A549 (cell line): ENCODE measurements around the gene PKLR.

ENCODE experiments used
- EP300 ChIP-seq, 2 experiments: fragments of >200 bp; sonication (Bioruptor Twin); formaldehyde crosslinking; IDR thresholded peaks; 2 replicates in 1 of 2; 3 replicates in 1 of 2; pipeline ENCODE4 v1.6.1; 2016 to 2017
- FOSL2 ChIP-seq, 2 experiments: fragments of 450-650 bp in 1 of 2; fragments of >200 bp in 1 of 2; sonication (Bioruptor Twin) in 1 of 2; formaldehyde crosslinking; IDR thresholded peaks; 2 replicates each; pipeline versions ENCODE4 v1.5.0 to v1.6.1; 2016 to 2020; ENCODE audit warnings: mild to moderate bottlenecking in 1 of 2, moderate library complexity in 1 of 2
- HEYL ChIP-seq: fragments of 250-450 bp; sonication (Bioruptor Pico); IDR thresholded peaks from 2 replicates; pipeline ENCODE4 v1.8.0; 2021; ENCODE audit warnings: mild to moderate bottlenecking, moderate library complexity
- JUN ChIP-seq, 2 experiments: fragments of >200 bp; sonication (Bioruptor Twin); formaldehyde crosslinking; IDR thresholded peaks; 2 replicates in 1 of 2; 3 replicates in 1 of 2; pipeline ENCODE4 v1.6.1; 2016 to 2017
- MAZ ChIP-seq: fragments of 150-350 bp; IDR thresholded peaks from 2 replicates; pipeline ENCODE4 v1.6.1; 2014; ENCODE audit warnings: antibody characterized with exemption, low read depth, low read length, borderline replicate concordance
- POLR2A ChIP-seq: IDR thresholded peaks from 2 replicates; pipeline ENCODE4 v1.6.1; 2012; ENCODE audit warnings: mild to moderate bottlenecking, low read length
- TF ChIP-seq, protein P1 (sequence below): fragments of >200 bp; sonication (Bioruptor Twin); formaldehyde crosslinking; IDR thresholded peaks from 3 replicates; pipeline ENCODE4 v1.5.1; 2016
- TF ChIP-seq, protein P2 (sequence below): IDR thresholded peaks from 2 replicates; pipeline ENCODE4 v1.6.1; 2012

DNA sequence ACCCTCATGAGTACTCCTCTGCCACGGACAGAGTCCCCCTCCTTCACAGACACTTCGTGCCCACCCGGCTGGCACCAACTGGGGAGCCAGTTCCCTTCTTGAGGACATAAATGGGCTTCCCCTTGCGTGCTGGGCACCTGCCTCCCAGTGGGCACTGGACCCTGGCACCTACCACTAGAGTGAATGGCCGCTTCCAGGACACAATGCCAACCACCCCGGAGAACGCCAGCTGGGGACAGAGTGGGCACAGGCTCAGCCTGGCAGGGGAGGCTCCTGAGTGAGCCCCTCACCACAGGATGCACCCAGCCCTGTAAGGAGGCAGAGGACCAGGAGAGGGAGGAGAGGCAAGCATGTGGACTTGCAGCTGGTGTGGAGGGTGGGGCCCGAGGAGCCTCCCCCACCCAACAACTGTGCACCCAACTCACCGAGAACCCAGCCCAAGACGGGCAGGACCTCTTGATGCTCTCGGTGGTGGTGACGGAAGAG, 47.0 kb downstream of the PKLR start:
- TF ChIP-seq FOSL2 (IDR thresholded peaks at IDR 0.05) (no peak), FOSL2 (CRISPR knock-in tag; IDR thresholded peaks at IDR 0.05) (no peak), EP300 (IDR thresholded peaks at IDR 0.05) (no peak), JUN (IDR thresholded peaks at IDR 0.05) (no peak), POLR2A (no peak), MAZ (no peak), HEYL (CRISPR knock-in tag) (no peak)
- TF ChIP-seq, protein P1, sequence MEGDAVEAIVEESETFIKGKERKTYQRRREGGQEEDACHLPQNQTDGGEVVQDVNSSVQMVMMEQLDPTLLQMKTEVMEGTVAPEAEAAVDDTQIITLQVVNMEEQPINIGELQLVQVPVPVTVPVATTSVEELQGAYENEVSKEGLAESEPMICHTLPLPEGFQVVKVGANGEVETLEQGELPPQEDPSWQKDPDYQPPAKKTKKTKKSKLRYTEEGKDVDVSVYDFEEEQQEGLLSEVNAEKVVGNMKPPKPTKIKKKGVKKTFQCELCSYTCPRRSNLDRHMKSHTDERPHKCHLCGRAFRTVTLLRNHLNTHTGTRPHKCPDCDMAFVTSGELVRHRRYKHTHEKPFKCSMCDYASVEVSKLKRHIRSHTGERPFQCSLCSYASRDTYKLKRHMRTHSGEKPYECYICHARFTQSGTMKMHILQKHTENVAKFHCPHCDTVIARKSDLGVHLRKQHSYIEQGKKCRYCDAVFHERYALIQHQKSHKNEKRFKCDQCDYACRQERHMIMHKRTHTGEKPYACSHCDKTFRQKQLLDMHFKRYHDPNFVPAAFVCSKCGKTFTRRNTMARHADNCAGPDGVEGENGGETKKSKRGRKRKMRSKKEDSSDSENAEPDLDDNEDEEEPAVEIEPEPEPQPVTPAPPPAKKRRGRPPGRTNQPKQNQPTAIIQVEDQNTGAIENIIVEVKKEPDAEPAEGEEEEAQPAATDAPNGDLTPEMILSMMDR: no peak
- TF ChIP-seq, protein P2, sequence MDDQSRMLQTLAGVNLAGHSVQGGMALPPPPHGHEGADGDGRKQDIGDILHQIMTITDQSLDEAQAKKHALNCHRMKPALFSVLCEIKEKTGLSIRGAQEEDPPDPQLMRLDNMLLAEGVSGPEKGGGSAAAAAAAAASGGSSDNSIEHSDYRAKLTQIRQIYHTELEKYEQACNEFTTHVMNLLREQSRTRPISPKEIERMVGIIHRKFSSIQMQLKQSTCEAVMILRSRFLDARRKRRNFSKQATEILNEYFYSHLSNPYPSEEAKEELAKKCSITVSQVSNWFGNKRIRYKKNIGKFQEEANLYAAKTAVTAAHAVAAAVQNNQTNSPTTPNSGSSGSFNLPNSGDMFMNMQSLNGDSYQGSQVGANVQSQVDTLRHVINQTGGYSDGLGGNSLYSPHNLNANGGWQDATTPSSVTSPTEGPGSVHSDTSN: no peak
